Astrocyte (in vitro differentiated cells and primary cell): ENCODE results near the gene ZFP30.

Source experiments
- EZH2 ChIP-seq: IDR thresholded peaks from 2 replicates; pipeline ENCODE4 v1.6.1; 2012; ENCODE audit warnings: mild to moderate bottlenecking, low read length, inconsistent platforms; ENCODE audit not compliant: insufficient read depth
- TF ChIP-seq, protein P1 (sequence below): IDR thresholded peaks from 2 replicates; pipeline ENCODE4 v1.5.1; 2011; ENCODE audit warnings: low read depth, mild to moderate bottlenecking, inconsistent platforms, low read length, moderate library complexity; ENCODE audit not compliant: insufficient read depth

DNA sequence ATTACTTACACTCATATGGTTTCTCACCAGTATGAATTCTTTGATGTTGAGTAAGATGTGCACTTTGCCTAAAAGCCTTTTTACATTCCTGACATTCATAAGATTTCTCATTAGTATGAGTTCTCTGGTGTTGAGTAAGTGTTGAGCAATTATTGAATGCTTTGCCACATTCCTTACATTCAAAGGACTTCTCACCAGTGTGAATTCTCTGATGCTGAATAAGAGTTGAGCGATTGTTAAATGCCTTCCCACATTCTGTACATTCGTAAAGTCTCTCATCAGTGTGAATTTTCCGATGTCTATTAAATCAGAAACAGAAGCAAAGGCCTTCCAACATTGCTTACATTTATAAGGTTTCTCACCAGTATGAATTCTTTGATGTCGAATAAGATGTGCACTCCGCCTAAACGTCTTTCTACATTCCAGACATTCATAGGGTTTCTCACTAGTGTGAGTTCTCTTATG, 14.2 kb upstream of the ZFP30 start:
- TF ChIP-seq, protein P1, sequence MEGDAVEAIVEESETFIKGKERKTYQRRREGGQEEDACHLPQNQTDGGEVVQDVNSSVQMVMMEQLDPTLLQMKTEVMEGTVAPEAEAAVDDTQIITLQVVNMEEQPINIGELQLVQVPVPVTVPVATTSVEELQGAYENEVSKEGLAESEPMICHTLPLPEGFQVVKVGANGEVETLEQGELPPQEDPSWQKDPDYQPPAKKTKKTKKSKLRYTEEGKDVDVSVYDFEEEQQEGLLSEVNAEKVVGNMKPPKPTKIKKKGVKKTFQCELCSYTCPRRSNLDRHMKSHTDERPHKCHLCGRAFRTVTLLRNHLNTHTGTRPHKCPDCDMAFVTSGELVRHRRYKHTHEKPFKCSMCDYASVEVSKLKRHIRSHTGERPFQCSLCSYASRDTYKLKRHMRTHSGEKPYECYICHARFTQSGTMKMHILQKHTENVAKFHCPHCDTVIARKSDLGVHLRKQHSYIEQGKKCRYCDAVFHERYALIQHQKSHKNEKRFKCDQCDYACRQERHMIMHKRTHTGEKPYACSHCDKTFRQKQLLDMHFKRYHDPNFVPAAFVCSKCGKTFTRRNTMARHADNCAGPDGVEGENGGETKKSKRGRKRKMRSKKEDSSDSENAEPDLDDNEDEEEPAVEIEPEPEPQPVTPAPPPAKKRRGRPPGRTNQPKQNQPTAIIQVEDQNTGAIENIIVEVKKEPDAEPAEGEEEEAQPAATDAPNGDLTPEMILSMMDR, result no peak
- TF ChIP-seq EZH2, result no peak
